SK-N-MC (cell line): ENCODE results near the gene KCNQ1OT1.

ENCODE experiments used
- EZH2 ChIP-seq: fragments of 200-600 bp; sonication (generic); IDR thresholded peaks from one replicate; pipeline ENCODE4 v1.6.1; 2017; ENCODE audit warnings: antibody characterized with exemption
- POLR2AphosphoS5 ChIP-seq: IDR thresholded peaks from 2 replicates; pipeline ENCODE4 v1.6.1; 2012; ENCODE audit warnings: mild to moderate bottlenecking, low read depth, low read length, borderline replicate concordance

DNA sequence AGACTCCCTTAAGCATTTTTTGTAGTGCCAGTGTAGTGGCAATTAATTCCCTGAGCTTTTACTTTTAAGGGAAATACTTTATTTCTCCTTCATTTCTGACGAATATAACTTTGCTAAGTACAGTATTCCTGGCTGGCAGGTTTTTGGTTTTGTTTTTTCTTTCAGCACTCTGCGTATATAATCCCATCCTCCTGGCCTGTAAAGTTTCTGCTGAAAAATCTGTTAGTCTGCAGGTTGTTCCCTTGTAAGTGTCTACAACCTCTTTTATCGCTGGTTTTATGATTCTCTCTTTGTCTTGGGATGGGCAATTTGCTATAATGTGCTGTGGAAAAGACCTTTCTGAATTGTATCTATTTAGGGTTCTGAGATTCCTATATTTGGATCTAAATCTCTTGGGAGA lies 56.0 kb downstream of the KCNQ1OT1 start:
- TF ChIP-seq EZH2 (no peak), POLR2AphosphoS5 (no peak)
